Testis (tissue), 3 donors: ENCODE data around the gene ELL2. TPM values are rescaled to one million over a fixed set of nuclear protein-coding genes. Genes with fewer than 3 reads are reported as not detected.

Experiments used
- DNase-seq: peaks from one replicate; pipeline ENCODE4 v3.0.0-alpha.2; 2019
- H3K27ac ChIP-seq, 2 donors: fragments of 200-600 bp; sonication (generic); one replicate each; pipeline ENCODE4 v1.5.1; 2019
- H3K27me3 ChIP-seq: fragments of 200-600 bp; sonication (generic); one replicate; pipeline ENCODE4 v1.5.1; 2019
- H3K36me3 ChIP-seq: fragments of 200-600 bp; sonication (generic); one replicate; pipeline ENCODE4 v1.5.1; 2017; ENCODE audit warnings: low read depth; ENCODE audit errors: missing control alignments
- H3K4me1 ChIP-seq: fragments of 200-600 bp; sonication (generic); one replicate; pipeline ENCODE4 v1.5.1; 2019
- H3K4me3 ChIP-seq, 2 donors: fragments of 200-600 bp; sonication (generic); one replicate each; pipeline ENCODE4 v1.5.1; 2017 to 2019
- H3K9me3 ChIP-seq: fragments of 200-600 bp; sonication (generic); one replicate; pipeline ENCODE4 v1.5.1; 2017
- POLR2A ChIP-seq: fragments of 450-650 bp; IDR thresholded peaks from one replicate; pipeline ENCODE4 v1.6.1; 2017; ENCODE audit warnings: antibody characterized with exemption, mild to moderate bottlenecking, moderate library complexity
- WGBS, 2 donors: methylation state at CpG; one replicate each; pipeline ENCODE4 v1.1.5; 2018; 5-methylcytosine and 5-hydroxymethylcytosine counted together
- intact Hi-C: fragments of 100-400 bp; cut with DNase I; formaldehyde crosslinking; loops from one replicate; pipeline ENCODE4 v1.15.1; 2023; ENCODE audit warnings: low total_unique reads
- polyA plus RNA-seq: library from polyadenylated mRNA; stranded (reverse); fragments of 350-450 nt; fragmentation: Illumina TruSeq; extraction: RNeasy Lipid Tissue Mini Kit (QIAGEN cat#74804); gene quantifications from one replicate; pipeline ENCODE4 v1.2.3, GENCODE V29; 2014; ENCODE audit warnings: low read depth, low replicate concordance; ENCODE audit not compliant: insufficient read depth
- total RNA-seq, 2 donors: library from RNA; depleted of rRNA; stranded (reverse); fragments of >200 nt; gene quantifications; one replicate each; pipeline ENCODE4 v1.2.3, GENCODE V29; 2016
- TF ChIP-seq, protein P1 (sequence below), 3 experiments: fragments of 450-650 bp in 2 of 3; fragments of 200-600 bp in 1 of 3; sonication (generic) in 1 of 3; IDR thresholded peaks; one replicate each; pipeline ENCODE4 v1.5.1; 2016 to 2019; ENCODE audit warnings: antibody characterized with exemption in 3 of 3, mild to moderate bottlenecking in 2 of 3, moderate library complexity in 1 of 3

The ELL2 gene
- total and polyA plus RNA-seq, 3 donors from 2014 or later = 32.1 to 87.3 (median 78.9) TPM

- intact Hi-C loops = loop anchor here (10.0 kb wide), 1 partner anchor 1011 kb away; the partner anchor contains the start of gene ERAP2
- 68 to 74% methylated on average over 4 of the region's 4 CpGs for WGBS, 2 donors
- DNase-seq = peak; percentile 61
These were observed 98.3 kb downstream of the ELL2 start for GRCh38 chr5:95863383-95863757.

GRCh38 chr5:95862671-95863382, 98.8 kb downstream of the ELL2 start:
- WGBS, 2 donors = 50 to 67% methylated on average over 8 of the region's 8 CpGs
- H3K27ac ChIP-seq = peak overlapping the region; percentile 48 to 60
- TF ChIP-seq POLR2A = no peak
- TF ChIP-seq, protein P1, sequence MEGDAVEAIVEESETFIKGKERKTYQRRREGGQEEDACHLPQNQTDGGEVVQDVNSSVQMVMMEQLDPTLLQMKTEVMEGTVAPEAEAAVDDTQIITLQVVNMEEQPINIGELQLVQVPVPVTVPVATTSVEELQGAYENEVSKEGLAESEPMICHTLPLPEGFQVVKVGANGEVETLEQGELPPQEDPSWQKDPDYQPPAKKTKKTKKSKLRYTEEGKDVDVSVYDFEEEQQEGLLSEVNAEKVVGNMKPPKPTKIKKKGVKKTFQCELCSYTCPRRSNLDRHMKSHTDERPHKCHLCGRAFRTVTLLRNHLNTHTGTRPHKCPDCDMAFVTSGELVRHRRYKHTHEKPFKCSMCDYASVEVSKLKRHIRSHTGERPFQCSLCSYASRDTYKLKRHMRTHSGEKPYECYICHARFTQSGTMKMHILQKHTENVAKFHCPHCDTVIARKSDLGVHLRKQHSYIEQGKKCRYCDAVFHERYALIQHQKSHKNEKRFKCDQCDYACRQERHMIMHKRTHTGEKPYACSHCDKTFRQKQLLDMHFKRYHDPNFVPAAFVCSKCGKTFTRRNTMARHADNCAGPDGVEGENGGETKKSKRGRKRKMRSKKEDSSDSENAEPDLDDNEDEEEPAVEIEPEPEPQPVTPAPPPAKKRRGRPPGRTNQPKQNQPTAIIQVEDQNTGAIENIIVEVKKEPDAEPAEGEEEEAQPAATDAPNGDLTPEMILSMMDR (IDR thresholded peaks at IDR 0.05) = no peak
- no peak overlapping the region for H3K4me3 ChIP-seq
- intact Hi-C loops = loop anchor here (10.0 kb wide), 1 partner anchor 1012 kb away; the partner anchor contains the start of gene ERAP2
- H3K9me3 ChIP-seq = no peaks in the 10 kb centered on the region
- H3K27me3 ChIP-seq = no peaks in the 10 kb centered on the region
- H3K4me1 ChIP-seq = peaks cover 24% of the 10 kb centered on the region
- no peaks in the 10 kb centered on the region for H3K36me3 ChIP-seq
- DNase-seq = no peak

More at GRCh38 chr5:95863383-95863757, 98.3 kb downstream of the ELL2 start:
- Histone ChIP-seq H3K9me3 (no peaks in the 10 kb centered on the region), H3K4me3 (no peak overlapping the region), H3K36me3 (no peaks in the 10 kb centered on the region), H3K4me1 (peaks cover 19% of the 10 kb centered on the region), H3K27me3 (no peaks in the 10 kb centered on the region), H3K27ac (peak overlapping the region; percentile 48 to 60)
- TF ChIP-seq, protein P1 (IDR thresholded peaks at IDR 0.05) = no peak
- TF ChIP-seq POLR2A = no peak

- Histone ChIP-seq H3K27me3 (no peaks in the 10 kb centered on the region), H3K4me3 (no peak overlapping the region), H3K4me1 (peaks cover 32% of the 10 kb centered on the region), H3K27ac (peak overlapping the region in 1 of 2 donors; percentile 60), H3K9me3 (no peaks in the 10 kb centered on the region), H3K36me3 (no peaks in the 10 kb centered on the region)
- intact Hi-C loops = loop anchor here (10.0 kb wide), 1 partner anchor 1013 kb away; the partner anchor contains the start of gene ERAP2
- WGBS, 2 donors = 81 to 87% methylated on average over 8 of the region's 8 CpGs
- DNase-seq = no peak
- no peak for TF ChIP-seq POLR2A
- TF ChIP-seq, protein P1 (IDR thresholded peaks at IDR 0.05) = no peak
These were observed 99.6 kb downstream of the ELL2 start for GRCh38 chr5:95861864-95862561.

- Histone ChIP-seq H3K4me3 (no peak overlapping the region), H3K27me3 (no peaks in the 10 kb centered on the region), H3K36me3 (no peaks in the 10 kb centered on the region), H3K27ac (no peak overlapping the region), H3K4me1 (peaks cover 39% of the 10 kb centered on the region), H3K9me3 (no peaks in the 10 kb centered on the region)
- intact Hi-C loops = loop anchor here (10.0 kb wide), 1 partner anchor 1013 kb away; the partner anchor contains the start of gene ERAP2
- WGBS, 2 donors = 68 to 76% methylated on average over 14 of the region's 14 CpGs
- DNase-seq = peak; percentile 57
- no peak for TF ChIP-seq POLR2A
These were observed 100.3 kb downstream of the ELL2 start for GRCh38 chr5:95861221-95861863.

DNA sequence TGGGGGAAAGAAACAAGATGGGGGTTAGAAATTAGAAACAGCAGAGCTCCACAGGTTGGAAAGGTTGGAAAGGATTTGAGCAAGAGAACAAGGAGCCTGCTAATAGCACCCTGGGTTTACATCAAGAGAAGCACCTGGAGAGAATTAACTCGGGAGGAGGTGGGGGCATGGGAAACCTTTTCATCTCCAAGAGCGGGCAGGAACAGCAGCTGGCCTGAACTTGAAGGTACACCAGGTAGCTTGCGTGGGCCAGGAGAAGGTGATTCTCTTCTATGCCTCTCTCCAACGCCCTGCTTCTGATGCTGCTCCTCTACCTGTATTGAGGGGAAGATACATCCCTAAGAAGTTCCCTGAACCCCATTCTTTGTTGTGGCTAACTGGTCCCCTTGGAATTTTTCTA, 102.0 kb downstream of the ELL2 start:
- TF ChIP-seq, protein P1 (IDR thresholded peaks at IDR 0.05) = no peak
- TF ChIP-seq POLR2A = no peak
- WGBS, 2 donors = 80 to 91% methylated on average over 4 of the region's 4 CpGs
- Histone ChIP-seq H3K9me3 (no peaks in the 10 kb centered on the region), H3K27me3 (no peaks in the 10 kb centered on the region), H3K4me3 (no peak overlapping the region), H3K36me3 (no peaks in the 10 kb centered on the region), H3K4me1 (peaks cover 39% of the 10 kb centered on the region), H3K27ac (no peak overlapping the region)
- intact Hi-C loops = loop anchor here (5.0 to 10.0 kb wide), 3 partner anchors 103 to 1015 kb away; partner anchors contain the start of genes ELL2 and ERAP2
- no peak for DNase-seq
